HepG2 (cell line): ENCODE measurements around the gene PDE4D.

Experiments used
- BCLAF1 ChIP-seq: fragments of 450-650 bp; IDR thresholded peaks from 2 replicates; pipeline ENCODE4 v1.6.1; 2017; ENCODE audit warnings: mild to moderate bottlenecking
- EED ChIP-seq: sonication (generic); formaldehyde crosslinking; IDR thresholded peaks from 2 replicates; pipeline ENCODE4 v1.5.0; 2020; ENCODE audit warnings: mild to moderate bottlenecking, missing genetic modification reagents
- ETS1 ChIP-seq: sonication (generic); formaldehyde crosslinking; IDR thresholded peaks from 2 replicates; pipeline ENCODE4 v1.4.0; 2020; ENCODE audit warnings: missing genetic modification reagents
- KLF15 ChIP-seq: sonication (generic); formaldehyde crosslinking; IDR thresholded peaks from 2 replicates; pipeline ENCODE4 v1.8.1; 2023; ENCODE audit warnings: borderline replicate concordance, mild to moderate bottlenecking, inconsistent platforms, missing genetic modification reagents, mixed read lengths
- MAF1 ChIP-seq: sonication (generic); formaldehyde crosslinking; IDR thresholded peaks from 2 replicates; pipeline ENCODE4 v1.5.0; 2020; ENCODE audit warnings: missing genetic modification reagents, borderline replicate concordance
- MAFK ChIP-seq, 2 experiments: IDR thresholded peaks in 1 of 2; conservative IDR thresholded peaks in 1 of 2; 2 replicates each; pipeline ENCODE4 v1.6.1; 2011; ENCODE audit warnings: improper control_type of control experiment in 2 of 2, low read length in 2 of 2
- RFX5 ChIP-seq: IDR thresholded peaks from 2 replicates; pipeline ENCODE4 v1.6.1; 2011; ENCODE audit warnings: low read depth, low read length, improper control_type of control experiment
- ZNF207 ChIP-seq: fragments of 450-650 bp; IDR thresholded peaks from 2 replicates; pipeline ENCODE4 v1.6.1; 2016; ENCODE audit warnings: antibody characterized with exemption, borderline replicate concordance
- ZNF556 ChIP-seq: sonication (generic); formaldehyde crosslinking; IDR thresholded peaks from 2 replicates; pipeline ENCODE4 v1.4.0; 2020; ENCODE audit warnings: mild to moderate bottlenecking, missing genetic modification reagents, borderline replicate concordance
- TF ChIP-seq, protein P1 (sequence below): sonication (generic); formaldehyde crosslinking; IDR thresholded peaks from 2 replicates; pipeline ENCODE4 v1.5.0; 2020; ENCODE audit warnings: mild to moderate bottlenecking, missing genetic modification reagents, moderate library complexity
- TF ChIP-seq, protein P2 (sequence below), 2 experiments: sonication (generic) in 1 of 2; formaldehyde crosslinking in 1 of 2; IDR thresholded peaks; 2 replicates each; pipeline versions ENCODE4 v1.5.1 to v1.6.1; 2011 to 2020; ENCODE audit warnings: borderline replicate concordance in 1 of 2, low read depth in 1 of 2, low read length in 1 of 2, mild to moderate bottlenecking in 1 of 2, missing genetic modification reagents in 1 of 2, moderate library complexity in 1 of 2

- TF ChIP-seq, protein P1, sequence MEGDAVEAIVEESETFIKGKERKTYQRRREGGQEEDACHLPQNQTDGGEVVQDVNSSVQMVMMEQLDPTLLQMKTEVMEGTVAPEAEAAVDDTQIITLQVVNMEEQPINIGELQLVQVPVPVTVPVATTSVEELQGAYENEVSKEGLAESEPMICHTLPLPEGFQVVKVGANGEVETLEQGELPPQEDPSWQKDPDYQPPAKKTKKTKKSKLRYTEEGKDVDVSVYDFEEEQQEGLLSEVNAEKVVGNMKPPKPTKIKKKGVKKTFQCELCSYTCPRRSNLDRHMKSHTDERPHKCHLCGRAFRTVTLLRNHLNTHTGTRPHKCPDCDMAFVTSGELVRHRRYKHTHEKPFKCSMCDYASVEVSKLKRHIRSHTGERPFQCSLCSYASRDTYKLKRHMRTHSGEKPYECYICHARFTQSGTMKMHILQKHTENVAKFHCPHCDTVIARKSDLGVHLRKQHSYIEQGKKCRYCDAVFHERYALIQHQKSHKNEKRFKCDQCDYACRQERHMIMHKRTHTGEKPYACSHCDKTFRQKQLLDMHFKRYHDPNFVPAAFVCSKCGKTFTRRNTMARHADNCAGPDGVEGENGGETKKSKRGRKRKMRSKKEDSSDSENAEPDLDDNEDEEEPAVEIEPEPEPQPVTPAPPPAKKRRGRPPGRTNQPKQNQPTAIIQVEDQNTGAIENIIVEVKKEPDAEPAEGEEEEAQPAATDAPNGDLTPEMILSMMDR (CRISPR knock-in tag): no peak
- TF ChIP-seq KLF15 (CRISPR knock-in tag): no peak
- no peak for TF ChIP-seq ZNF556 (CRISPR knock-in tag)
- TF ChIP-seq MAF1 (CRISPR knock-in tag): no peak
- TF ChIP-seq ZNF207: no peak
- no peak for TF ChIP-seq RFX5
- TF ChIP-seq ETS1 (CRISPR knock-in tag): no peak
- TF ChIP-seq, protein P2, sequence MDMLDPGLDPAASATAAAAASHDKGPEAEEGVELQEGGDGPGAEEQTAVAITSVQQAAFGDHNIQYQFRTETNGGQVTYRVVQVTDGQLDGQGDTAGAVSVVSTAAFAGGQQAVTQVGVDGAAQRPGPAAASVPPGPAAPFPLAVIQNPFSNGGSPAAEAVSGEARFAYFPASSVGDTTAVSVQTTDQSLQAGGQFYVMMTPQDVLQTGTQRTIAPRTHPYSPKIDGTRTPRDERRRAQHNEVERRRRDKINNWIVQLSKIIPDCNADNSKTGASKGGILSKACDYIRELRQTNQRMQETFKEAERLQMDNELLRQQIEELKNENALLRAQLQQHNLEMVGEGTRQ (IDR thresholded peaks at IDR 0.05; ENCODE audit: low read depth, low read length): no peak
- TF ChIP-seq, protein P2 (CRISPR knock-in tag; IDR thresholded peaks at IDR 0.05; ENCODE audit: borderline replicate concordance): no peak
- no peak for TF ChIP-seq BCLAF1
- no peak for TF ChIP-seq EED (CRISPR knock-in tag)
- TF ChIP-seq MAFK (conservative IDR thresholded peaks at IDR 0.05 in 1 of 2, IDR thresholded peaks at IDR 0.05 in 1 of 2; ENCODE audit: low read length in 2 of 2): no peak
These were observed 887.4 kb downstream of the PDE4D start for GRCh38 chr5:59005934-59006701.
